ENCODE results near the gene DPY19L1.
A peak's percentile ranks its signal among the peaks of the same experiment; 100 is the strongest.

- TF ChIP-seq, protein P1, sequence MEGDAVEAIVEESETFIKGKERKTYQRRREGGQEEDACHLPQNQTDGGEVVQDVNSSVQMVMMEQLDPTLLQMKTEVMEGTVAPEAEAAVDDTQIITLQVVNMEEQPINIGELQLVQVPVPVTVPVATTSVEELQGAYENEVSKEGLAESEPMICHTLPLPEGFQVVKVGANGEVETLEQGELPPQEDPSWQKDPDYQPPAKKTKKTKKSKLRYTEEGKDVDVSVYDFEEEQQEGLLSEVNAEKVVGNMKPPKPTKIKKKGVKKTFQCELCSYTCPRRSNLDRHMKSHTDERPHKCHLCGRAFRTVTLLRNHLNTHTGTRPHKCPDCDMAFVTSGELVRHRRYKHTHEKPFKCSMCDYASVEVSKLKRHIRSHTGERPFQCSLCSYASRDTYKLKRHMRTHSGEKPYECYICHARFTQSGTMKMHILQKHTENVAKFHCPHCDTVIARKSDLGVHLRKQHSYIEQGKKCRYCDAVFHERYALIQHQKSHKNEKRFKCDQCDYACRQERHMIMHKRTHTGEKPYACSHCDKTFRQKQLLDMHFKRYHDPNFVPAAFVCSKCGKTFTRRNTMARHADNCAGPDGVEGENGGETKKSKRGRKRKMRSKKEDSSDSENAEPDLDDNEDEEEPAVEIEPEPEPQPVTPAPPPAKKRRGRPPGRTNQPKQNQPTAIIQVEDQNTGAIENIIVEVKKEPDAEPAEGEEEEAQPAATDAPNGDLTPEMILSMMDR (IDR thresholded peaks at IDR 0.05): no peak
- peak in 1 of 2 donors; percentile 25 for TF ChIP-seq POLR2A (IDR thresholded peaks at IDR 0.05)
These were observed at the start of gene DPY19L1 for GRCh38 chr7:35037211-35037525.

Measured in Peyer's patch (tissue), 4 donors.